Neural crest cell (in vitro differentiated cells): ENCODE data around the gene FLOT1. TPM values are rescaled to one million over a fixed set of nuclear protein-coding genes. Genes with fewer than 3 reads are reported as not detected.
A peak's percentile ranks its signal among the peaks of the same experiment; 100 is the strongest.

Source experiments
- DNase-seq: peaks from one replicate; pipeline ENCODE4 v3.0.0; 2021; ENCODE audit warnings: low read depth, mixed read lengths, low spot score
- H3K27ac Mint-ChIP-seq: one replicate; pipeline ENCODE4 v1.8.0; 2021; ENCODE audit warnings: mild to moderate bottlenecking, mixed read lengths; ENCODE audit not compliant: unreplicated experiment
- H3K27me3 Mint-ChIP-seq: 2 replicates; pipeline ENCODE4 v1.8.0; 2021; ENCODE audit warnings: low read depth, mild to moderate bottlenecking, mixed read lengths
- H3K36me3 Mint-ChIP-seq: 2 replicates; pipeline ENCODE4 v1.8.0; 2021; ENCODE audit warnings: low read depth, mild to moderate bottlenecking, mixed read lengths
- H3K4me1 Mint-ChIP-seq: 2 replicates; pipeline ENCODE4 v1.8.0; 2021; ENCODE audit warnings: mixed read lengths
- H3K4me3 Mint-ChIP-seq: one replicate; pipeline ENCODE4 v1.8.0; 2021; ENCODE audit warnings: mild to moderate bottlenecking, mixed read lengths
- H3K9me3 Mint-ChIP-seq: 2 replicates; pipeline ENCODE4 v1.8.0; 2021; ENCODE audit warnings: mixed read lengths
- long read RNA-seq: library from polyadenylated mRNA; unstranded; transcript quantifications from one replicate; pipeline ENCODE4 v2.0.0, GENCODE V29; 2020
- total RNA-seq: library from RNA; stranded (reverse); gene quantifications from 2 replicates; pipeline ENCODE4 v1.2.1, GENCODE V29; 2021
- TF ChIP-seq, protein P1 (sequence below): fragments of 200-600 bp; sonication (generic); conservative IDR thresholded peaks from 2 replicates; pipeline ENCODE4 v1.5.0; 2021; ENCODE audit warnings: antibody characterized with exemption, mild to moderate bottlenecking

FLOT1 gene
- 100 and 106 TPM in 2 replicates for total RNA-seq
- long read RNA-seq, transcript FLOT1-201 (13 exons, 1,912 nt) = major isoform, 37 of 52 reads
- long read RNA-seq, partial matches to known transcripts = 4 of 52 reads
- long read RNA-seq, other reads (novel, unspliced or antisense) = 11 of 52 reads

- TF ChIP-seq, protein P1, sequence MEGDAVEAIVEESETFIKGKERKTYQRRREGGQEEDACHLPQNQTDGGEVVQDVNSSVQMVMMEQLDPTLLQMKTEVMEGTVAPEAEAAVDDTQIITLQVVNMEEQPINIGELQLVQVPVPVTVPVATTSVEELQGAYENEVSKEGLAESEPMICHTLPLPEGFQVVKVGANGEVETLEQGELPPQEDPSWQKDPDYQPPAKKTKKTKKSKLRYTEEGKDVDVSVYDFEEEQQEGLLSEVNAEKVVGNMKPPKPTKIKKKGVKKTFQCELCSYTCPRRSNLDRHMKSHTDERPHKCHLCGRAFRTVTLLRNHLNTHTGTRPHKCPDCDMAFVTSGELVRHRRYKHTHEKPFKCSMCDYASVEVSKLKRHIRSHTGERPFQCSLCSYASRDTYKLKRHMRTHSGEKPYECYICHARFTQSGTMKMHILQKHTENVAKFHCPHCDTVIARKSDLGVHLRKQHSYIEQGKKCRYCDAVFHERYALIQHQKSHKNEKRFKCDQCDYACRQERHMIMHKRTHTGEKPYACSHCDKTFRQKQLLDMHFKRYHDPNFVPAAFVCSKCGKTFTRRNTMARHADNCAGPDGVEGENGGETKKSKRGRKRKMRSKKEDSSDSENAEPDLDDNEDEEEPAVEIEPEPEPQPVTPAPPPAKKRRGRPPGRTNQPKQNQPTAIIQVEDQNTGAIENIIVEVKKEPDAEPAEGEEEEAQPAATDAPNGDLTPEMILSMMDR = no peak
- peak within 1 kb of the TSS; percentile 94 for H3K27ac Mint-ChIP-seq
- H3K4me1 Mint-ChIP-seq = peaks cover 45% of the 10 kb centered on the region
- peak within 1 kb of the TSS; percentile 96 for H3K4me3 Mint-ChIP-seq
- peaks cover 10% of the 10 kb centered on the region for H3K36me3 Mint-ChIP-seq
- peak; percentile 79 for DNase-seq
- H3K27me3 Mint-ChIP-seq = peaks cover 15% of the 10 kb centered on the region
- no peaks in the 10 kb centered on the region for H3K9me3 Mint-ChIP-seq
Measured at GRCh38 chr6:30742316-30743098, at the start of gene FLOT1. TSS of gene FLOT1 (minus strand) at chr6:30742687. CDS start at chr6:30742189, 498 bp downstream.

- H3K27ac Mint-ChIP-seq = no peak overlapping the region
- H3K27me3 Mint-ChIP-seq = no peaks in the 10 kb centered on the region
- no peaks in the 10 kb centered on the region for H3K9me3 Mint-ChIP-seq
- H3K4me3 Mint-ChIP-seq = no peak overlapping the region
- TF ChIP-seq, protein P1 = no peak
- H3K36me3 Mint-ChIP-seq = no peaks in the 10 kb centered on the region
- no peak for DNase-seq
- H3K4me1 Mint-ChIP-seq = peaks cover 14% of the 10 kb centered on the region
Measured at GRCh38 chr6:30790724-30791383, 48.4 kb upstream of the FLOT1 start.

- Mint-ChIP-seq H3K36me3 (no peaks in the 10 kb centered on the region), H3K27ac (no peak overlapping the region), H3K27me3 (no peaks in the 10 kb centered on the region), H3K4me3 (no peak overlapping the region), H3K4me1 (peaks cover 14% of the 10 kb centered on the region), H3K9me3 (no peaks in the 10 kb centered on the region)
- no peak for DNase-seq
- TF ChIP-seq, protein P1 = no peak
Measured at GRCh38 chr6:30789606-30790005, 47.1 kb upstream of the FLOT1 start.

GRCh38 chr6:30787954-30788353, 45.5 kb upstream of the FLOT1 start:
- Mint-ChIP-seq H3K4me1 (peaks cover 9% of the 10 kb centered on the region), H3K27me3 (no peaks in the 10 kb centered on the region), H3K36me3 (no peaks in the 10 kb centered on the region), H3K27ac (no peak overlapping the region), H3K4me3 (no peak overlapping the region), H3K9me3 (no peaks in the 10 kb centered on the region)
- no peak for DNase-seq
- TF ChIP-seq, protein P1 = no peak

- H3K4me1 Mint-ChIP-seq = peaks cover 15% of the 10 kb centered on the region
- H3K9me3 Mint-ChIP-seq = peaks cover 4% of the 10 kb centered on the region
- H3K27ac Mint-ChIP-seq = peak overlapping the region; percentile 46
- no peaks in the 10 kb centered on the region for H3K36me3 Mint-ChIP-seq
- DNase-seq = no peak
- H3K4me3 Mint-ChIP-seq = no peak overlapping the region
- no peaks in the 10 kb centered on the region for H3K27me3 Mint-ChIP-seq
- TF ChIP-seq, protein P1 = no peak
Measured at GRCh38 chr6:30782425-30783014, 40.0 kb upstream of the FLOT1 start.
